NCI-H774 (cell line): ENCODE data around the gene FBN1.

Experiments used
- DNase-seq: peaks from one replicate; lab custom pipeline; 2025; lab: John Stamatoyannopoulos, UW

The FBN1 gene

GRCh38 chr15:48514103-48514816 is 131.2 kb downstream of the FBN1 start:
- no peak for DNase-seq

GRCh38 chr15:48510976-48511375 is 134.5 kb downstream of the FBN1 start:
- no peak for DNase-seq

GRCh38 chr15:48507416-48508065 is 138.0 kb downstream of the FBN1 start:
- DNase-seq: no peak

GRCh38 chr15:48505067-48505466 is 140.4 kb downstream of the FBN1 start:
- no peak for DNase-seq

GRCh38 chr15:48501208-48501607 is 144.3 kb downstream of the FBN1 start:
- no peak for DNase-seq

DNA sequence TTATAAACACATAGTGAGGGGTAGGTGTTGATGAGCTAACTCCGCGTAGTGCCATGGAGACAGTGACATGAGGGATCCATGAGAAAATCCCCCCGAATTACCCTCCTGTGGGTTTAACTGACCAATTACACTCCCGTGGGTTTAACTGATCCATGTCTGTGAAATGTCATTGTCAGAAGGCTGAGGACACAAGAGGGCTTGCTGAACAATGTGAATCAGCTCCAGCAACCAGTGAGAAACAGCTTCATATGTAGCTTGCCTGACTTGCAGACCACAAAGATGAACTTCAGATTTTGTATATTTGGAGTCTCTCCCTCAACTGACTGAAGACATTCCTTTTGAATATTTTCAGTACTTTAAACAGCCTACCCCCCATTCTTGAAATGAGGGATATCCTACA is 144.9 kb downstream of the FBN1 start:
- DNase-seq: no peak

DNA sequence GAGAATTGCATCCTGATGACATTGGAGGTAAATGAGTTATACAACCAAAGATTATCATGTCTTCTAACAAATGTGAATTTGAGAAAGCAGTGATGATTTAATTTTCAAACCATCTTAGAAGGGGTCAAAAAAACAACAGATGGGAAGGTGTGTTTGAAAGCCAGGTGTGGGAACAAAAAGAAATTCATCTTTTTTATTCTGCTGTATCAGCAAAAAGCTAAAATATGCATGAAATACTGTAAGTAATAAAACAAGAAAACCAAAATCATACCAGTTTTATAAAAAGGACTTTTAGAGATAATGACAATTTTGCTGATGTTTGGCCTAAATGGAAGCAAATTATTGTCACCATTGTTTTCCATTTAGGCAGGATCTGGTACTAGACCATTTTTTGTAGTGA is 145.5 kb downstream of the FBN1 start:
- DNase-seq: no peak

DNA sequence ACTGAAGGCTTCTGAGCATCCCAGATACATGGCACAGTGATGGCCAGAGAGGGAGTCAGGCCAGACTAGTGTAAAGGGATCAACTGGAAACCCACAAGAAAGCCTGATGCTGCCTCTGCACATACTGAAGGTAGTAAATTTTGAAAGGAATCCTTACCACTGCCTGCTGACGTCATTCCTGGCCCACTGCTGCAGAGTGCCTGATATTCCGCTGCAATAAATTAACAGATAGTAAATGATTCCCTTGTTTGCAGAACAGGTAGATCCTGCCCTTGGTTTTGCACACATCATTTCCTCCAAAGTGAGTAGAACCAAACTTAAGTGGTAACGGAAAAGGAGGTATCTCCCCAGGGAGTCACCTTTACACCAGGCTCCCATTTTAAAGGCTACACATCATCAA is 146.7 kb downstream of the FBN1 start:
- no peak for DNase-seq

DNA sequence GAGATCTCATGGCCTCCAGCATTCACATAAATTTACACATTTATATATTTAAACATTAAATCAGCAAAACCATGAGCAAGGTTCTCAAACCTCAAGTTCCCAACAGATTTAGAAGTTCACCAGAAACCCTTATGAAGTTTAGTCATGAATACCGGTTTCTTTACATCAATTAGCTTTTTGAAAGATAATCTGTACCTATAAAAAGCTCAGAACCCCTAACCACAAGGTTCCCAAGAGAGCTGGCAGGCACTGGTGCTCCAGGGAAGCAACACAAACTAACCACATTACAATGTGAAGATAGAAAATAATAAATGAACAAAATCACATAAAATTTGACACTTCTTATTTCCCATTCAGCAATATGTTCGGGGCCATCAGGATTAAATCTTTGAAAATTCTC is 150.9 kb downstream of the FBN1 start:
- DNase-seq: no peak

DNA sequence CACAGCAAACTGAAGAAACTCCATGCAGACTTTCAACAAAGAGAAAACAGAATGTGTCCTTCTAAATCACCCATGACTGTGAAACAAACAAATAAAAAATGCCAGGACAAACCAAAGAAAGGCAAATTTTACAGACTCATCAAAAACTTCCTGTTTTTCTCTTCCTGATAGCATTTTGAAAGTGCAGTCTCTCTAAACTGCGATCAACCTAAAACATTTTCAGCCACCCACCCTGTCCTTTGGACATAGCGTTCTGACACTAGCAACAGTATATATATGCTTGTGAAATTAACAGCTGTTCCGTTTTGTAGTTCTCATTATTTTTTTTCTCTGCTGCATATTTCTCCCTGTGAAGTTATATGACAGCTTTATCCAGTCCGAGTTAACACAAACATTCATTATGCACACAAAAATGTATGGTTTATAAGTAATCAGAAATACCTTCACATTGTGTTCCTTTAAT is 151.7 kb downstream of the FBN1 start:
- DNase-seq: no peak

DNA sequence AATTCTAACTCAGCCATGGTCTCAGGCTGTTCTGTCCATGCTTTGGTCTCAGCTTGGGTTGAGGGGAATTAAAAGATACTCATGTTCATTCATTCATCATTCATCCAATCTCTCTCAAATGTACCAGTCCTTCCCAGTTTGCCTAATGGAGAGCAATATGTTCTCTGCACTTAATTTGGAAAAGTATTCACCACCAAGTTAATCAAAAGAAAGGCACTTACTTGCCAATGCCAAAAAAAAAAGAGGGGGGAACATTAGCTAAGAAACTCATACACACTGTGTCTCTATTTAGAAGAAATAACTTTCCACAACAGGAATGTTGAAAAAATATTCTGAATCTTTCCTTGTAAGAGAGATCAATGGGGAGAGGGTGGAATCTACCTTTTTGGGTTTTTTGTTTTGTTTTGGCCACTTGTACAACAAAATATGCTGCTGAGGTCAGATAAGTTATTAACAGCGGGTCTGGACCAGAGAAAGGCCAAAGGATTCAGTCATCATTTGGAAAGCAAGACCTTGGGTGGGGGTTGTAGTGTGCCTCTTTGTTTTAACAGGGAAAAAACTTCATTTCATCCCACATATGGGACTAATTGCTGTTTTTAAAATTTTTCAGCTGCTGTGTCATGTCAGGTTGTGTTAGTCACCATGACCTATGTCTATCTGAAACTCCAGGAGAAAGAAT is 152.3 kb downstream of the FBN1 start:
- DNase-seq: no peak

GRCh38 chr15:48486228-48486627 is 159.3 kb downstream of the FBN1 start:
- no peak for DNase-seq

DNA sequence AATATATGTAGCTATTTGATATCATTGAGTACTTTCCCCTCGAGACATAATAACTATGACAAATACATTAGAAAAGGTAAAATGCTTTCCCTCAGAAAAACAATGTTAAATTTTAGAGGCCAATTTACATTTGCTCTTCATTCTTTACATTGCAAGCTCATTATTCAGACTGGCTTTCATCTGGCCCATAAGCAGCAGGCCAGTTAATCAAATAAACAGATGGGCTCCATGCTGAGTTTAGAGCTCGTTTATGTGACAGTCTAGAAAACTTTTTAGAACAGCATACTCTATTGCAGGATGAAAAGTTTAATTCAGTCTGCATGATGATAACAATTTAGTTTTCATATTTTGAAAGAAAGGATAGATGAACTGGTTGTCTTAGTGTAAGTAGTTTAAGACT is 163.7 kb downstream of the FBN1 start:
- no peak for DNase-seq

DNA sequence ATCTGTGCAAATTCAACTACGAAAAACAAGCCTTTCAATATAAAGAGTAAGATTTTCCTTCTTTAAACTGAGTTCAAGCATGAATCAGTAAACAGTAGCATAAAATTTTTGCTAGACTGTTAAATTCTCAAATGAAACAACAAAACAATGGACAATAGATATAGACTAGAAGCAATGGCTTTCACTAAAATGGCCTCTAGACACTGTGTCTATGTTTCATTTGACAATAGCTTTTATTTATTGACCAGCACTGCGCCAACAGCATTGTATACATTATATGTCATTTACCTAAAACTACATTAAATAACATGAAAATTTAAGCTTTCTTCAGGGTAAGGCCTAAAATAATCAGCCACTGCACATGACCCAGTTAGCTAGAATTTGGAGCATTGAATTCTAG is 165.8 kb downstream of the FBN1 start:
- DNase-seq: no peak

GRCh38 chr15:48478581-48478980 is 166.9 kb downstream of the FBN1 start:
- no peak for DNase-seq

DNA sequence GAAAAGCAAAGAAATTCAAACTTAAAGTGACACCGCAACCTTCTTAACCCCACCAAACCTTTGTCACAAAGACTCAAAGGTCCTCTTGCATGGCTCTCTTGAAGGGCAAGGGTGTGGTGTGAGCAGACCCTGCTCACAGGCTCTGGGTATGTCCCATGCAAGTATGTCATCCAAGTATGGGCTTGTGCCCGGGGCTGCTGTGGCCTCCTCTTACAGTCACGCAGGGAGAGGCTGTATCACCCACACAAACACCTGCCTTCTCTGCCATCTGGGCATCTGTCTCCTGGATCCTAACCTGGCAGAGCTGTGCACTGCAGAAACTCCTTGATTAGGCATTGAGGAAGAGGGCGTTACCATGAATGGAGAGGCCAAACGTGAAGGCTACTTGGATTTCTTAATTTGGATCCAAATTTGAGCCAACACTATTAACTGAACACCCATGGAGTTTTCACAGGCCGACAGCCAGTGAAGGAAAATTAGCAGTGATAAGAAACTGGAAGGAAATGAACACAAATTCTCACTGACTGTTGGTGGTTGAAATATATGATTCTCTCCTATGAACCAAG is 167.6 kb downstream of the FBN1 start:
- DNase-seq: peak; percentile 11

GRCh38 chr15:48475600-48476395 is 169.7 kb downstream of the FBN1 start:
- no peak for DNase-seq

- no peak for DNase-seq
These were observed 171.8 kb downstream of the FBN1 start for GRCh38 chr15:48473667-48474066.

- DNase-seq: no peak
These were observed 172.8 kb downstream of the FBN1 start for GRCh38 chr15:48472756-48473155.

DNA sequence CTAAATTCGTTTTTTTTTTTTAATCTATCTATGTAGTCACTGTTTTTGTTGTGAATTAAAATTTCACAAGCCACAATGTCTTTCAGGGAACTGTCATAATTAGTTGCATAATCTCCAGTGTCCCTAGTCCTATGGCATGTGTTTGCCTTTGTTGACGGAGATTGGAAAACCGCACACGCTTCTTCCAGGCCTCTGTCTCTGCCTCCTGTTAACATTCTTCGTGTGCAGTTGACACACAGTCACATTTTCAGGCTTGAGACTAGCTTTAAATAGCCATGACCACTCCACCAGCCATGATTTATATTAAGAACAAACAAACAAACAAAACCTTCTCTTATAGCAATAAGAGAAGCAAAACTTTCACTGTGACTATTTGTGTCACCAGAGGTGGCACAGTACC is 174.4 kb downstream of the FBN1 start:
- DNase-seq: no peak

DNA sequence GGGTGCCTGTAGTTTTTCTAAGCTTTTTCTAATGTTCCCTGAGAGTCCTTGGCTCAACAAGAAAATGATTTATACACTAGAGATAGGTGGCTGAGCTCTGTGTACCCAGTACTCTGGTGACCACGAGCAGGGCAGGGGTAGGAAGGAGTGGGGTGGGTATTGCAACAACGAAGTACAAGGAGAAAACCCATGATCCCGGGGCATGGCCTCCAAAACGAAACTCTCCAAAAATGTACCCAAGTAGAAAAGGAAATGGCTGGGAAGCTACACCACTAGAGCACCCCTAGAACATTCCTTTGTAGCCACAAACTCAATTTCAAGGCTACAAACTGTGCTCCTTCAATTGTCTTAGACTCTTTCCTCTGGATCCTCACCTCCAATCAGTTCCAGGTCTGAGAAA is 175.4 kb downstream of the FBN1 start:
- DNase-seq: no peak

DNA sequence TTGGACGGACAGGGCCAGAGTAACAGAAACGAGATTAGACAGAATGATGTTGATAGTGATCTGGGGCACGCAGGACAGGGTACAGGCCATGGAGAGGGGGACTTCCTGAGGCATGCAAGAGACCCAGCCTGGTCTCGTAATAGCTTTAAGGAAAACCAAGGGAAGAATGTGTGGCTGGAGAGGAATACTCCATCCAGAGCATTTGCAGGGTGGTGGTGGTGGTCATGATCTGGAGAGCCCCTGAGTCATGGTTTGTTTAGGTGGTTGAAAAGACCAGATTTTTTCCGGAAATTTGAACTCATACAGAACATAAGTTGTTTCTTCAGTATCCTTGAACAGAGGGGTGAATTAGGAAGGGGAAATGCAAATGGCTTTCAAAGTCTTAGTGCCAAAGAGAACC is 175.8 kb downstream of the FBN1 start:
- no peak for DNase-seq
